ENCODE data around the gene BFSP1.

BFSP1 gene

DNA sequence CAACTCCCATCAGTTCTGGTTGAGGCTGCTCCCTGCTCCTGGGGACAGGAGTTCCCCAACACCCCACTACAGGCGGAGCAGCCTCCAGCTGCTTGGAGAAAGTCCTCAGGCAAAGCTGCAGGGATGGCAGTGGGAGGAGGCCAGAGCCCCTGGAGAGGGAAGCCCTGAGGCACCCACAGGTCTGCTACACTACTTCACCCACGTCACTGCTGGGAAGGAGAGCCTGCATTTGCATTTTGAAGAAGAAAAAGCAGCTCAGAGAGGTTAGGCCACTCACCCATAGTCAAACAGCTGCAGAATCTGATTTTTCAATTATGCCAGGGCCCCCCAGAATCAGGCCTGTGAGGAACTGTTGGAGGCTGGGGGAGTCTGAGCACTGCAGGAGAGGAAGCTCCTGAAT lies 17.2 kb downstream of the BFSP1 start:
- TF ChIP-seq, protein P1, sequence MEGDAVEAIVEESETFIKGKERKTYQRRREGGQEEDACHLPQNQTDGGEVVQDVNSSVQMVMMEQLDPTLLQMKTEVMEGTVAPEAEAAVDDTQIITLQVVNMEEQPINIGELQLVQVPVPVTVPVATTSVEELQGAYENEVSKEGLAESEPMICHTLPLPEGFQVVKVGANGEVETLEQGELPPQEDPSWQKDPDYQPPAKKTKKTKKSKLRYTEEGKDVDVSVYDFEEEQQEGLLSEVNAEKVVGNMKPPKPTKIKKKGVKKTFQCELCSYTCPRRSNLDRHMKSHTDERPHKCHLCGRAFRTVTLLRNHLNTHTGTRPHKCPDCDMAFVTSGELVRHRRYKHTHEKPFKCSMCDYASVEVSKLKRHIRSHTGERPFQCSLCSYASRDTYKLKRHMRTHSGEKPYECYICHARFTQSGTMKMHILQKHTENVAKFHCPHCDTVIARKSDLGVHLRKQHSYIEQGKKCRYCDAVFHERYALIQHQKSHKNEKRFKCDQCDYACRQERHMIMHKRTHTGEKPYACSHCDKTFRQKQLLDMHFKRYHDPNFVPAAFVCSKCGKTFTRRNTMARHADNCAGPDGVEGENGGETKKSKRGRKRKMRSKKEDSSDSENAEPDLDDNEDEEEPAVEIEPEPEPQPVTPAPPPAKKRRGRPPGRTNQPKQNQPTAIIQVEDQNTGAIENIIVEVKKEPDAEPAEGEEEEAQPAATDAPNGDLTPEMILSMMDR (IDR thresholded peaks at IDR 0.05; ENCODE audit: low read length, missing control alignments), result no peak
- H3K4me3 ChIP-seq (replicated peaks; ENCODE audit: low read depth, low read length), result no peak overlapping the region
- no peak for DNase-seq (ENCODE audit: low read depth)

DNA sequence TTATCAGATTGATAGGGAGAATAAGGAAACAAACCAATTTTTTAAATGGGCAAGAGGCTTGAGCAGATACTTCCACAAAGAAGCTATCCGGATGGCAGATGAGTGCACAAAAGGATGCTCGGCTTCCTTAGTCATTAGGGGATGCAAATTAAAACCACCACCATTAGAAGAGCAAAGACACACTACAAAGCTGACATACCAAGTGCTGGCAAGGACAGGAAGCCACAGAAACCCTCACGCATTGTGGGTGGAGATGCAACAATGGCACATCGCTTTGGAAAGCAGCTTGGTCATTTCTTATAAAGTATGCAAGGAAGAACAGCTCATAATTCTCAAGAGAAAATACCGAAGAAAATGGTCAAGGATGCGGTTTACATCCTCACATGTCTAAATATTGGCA lies 19.8 kb downstream of the BFSP1 start:
- no peak overlapping the region for H3K4me3 ChIP-seq (replicated peaks; ENCODE audit: low read depth, low read length)
- DNase-seq (ENCODE audit: low read depth), result no peak
- TF ChIP-seq, protein P1 (IDR thresholded peaks at IDR 0.05; ENCODE audit: low read length, missing control alignments), result no peak

DNA sequence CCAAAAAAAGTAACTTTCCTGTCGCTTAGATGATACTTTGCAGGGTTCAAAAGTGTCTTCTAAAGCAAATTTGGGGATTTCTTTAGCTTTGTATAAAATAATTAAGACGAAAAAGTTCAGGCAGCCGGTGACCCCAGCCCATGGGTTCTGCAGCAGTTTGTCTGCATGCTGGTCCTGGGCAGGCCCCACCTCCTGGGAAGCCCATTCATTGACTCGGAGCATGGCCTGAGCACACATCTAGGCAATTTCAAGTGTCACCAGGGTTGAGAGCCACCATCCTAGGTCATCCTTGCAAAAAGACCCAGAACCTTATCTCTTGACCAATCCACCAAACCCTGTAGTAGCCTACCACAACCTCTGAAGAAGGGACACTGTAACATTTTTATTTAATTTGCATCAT lies 20.6 kb downstream of the BFSP1 start:
- TF ChIP-seq, protein P1 (IDR thresholded peaks at IDR 0.05; ENCODE audit: low read length, missing control alignments), result no peak
- DNase-seq (ENCODE audit: low read depth), result no peak

DNA sequence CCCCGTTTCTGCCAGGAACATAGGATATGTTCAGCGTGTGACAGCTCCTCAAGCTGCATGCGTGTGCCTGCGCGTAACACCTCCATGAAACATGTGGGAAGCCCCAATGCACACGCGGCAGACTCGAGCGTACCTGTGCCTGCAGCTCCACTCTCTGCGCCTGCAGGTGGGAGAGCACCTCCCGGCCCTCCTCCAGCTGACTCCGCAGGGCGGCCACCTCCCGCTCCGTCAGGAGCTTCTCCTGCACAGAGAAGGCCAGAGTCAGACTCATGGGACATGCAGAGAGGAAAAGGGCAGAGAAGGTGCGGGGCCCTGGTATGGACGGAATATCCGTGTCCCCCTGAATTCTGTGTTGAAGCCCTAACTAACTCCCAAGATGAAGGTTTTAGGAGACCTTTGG lies 22.4 kb downstream of the BFSP1 start:
- no peak overlapping the region for H3K4me3 ChIP-seq (replicated peaks; ENCODE audit: low read depth, low read length)
- no peak for DNase-seq (ENCODE audit: low read depth)
- TF ChIP-seq, protein P1 (IDR thresholded peaks at IDR 0.05; ENCODE audit: low read length, missing control alignments), result no peak

More for the DNA sequence above, 20.6 kb downstream of the BFSP1 start:
- no peak overlapping the region for H3K4me3 ChIP-seq (replicated peaks; ENCODE audit: low read depth, low read length)

DNA sequence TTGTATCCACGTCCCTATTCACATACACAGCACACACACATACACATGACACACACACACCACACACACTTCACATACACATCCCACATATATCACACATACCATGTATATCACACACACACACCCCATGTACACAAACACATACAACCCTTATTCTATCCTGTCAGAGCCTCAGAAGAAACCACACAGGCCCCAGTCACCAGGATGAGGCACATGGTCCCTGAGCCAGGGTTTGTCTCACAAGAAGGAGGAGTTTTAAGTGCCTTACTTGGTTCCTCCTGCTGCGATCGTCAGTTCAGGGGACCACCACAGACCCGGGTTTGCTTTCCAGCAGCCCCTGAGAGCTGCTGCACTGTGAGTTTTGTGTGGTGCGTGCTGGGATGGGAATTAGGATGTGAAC lies 23.6 kb downstream of the BFSP1 start:
- no peak overlapping the region for H3K4me3 ChIP-seq (replicated peaks; ENCODE audit: low read depth, low read length)
- TF ChIP-seq, protein P1 (IDR thresholded peaks at IDR 0.05; ENCODE audit: low read length, missing control alignments), result no peak
- no peak for DNase-seq (ENCODE audit: low read depth)

DNA sequence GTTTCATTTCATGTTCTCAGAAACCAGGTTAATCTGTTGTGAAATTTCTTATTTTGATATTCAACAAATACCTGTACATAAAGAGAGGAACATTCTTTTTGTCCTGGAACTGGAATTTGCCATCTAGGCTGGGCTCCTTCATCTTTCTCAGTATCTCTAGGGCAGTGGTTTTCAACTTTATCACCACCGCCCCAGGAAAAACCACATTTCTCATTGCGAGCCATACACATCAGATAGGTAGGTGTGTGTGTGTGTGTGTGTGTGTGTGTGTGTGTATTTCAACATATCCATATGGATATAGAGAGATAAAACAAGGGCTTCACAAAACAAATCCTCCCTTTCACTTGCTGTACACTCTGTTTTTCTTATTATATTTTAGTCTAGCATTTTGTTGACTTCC lies 24.1 kb downstream of the BFSP1 start:
- TF ChIP-seq, protein P1 (IDR thresholded peaks at IDR 0.05; ENCODE audit: low read length, missing control alignments), result no peak
- DNase-seq (ENCODE audit: low read depth), result no peak
- no peak overlapping the region for H3K4me3 ChIP-seq (replicated peaks; ENCODE audit: low read depth, low read length)

DNA sequence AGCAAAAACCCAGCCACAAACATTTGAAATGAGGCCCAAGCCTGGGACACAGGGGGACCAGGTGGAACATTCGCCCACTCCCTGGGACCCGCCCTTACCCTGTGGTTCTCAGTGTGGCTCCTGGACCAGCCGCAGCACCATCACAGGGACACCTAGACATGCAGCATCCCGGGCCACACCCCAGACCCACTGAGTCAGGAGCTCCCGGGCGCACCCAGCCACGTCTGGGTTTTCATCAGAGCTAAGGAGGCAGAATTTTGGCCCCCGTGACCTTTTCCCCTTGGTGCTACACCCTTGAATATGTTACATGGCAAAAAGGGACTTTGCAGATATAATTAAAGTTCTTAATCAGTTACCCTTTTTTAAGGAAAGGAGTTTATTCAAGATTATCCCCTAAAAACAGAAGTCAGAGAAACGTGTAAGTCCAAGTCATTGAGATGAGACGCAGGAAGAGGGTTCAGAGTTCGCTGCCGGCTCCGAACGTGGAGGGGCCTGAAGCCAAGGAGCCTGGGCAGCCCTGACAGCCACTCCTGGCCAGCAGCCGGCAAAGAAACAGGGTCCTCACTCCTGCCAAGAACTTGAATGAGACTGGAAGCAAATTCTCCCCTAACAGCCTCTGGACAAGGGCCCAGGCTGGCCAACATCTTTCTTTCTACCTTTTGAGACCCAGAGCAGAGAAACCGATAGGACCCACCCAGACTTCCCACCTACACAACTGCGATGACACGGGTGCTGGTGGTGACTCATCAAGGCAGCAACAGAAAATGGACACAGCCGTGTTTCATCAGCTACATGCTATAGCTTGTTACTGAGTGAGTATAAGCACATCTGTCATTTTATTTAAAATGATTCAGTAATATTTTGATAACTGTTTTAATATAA lies 25.3 kb downstream of the BFSP1 start:
- H3K4me3 ChIP-seq (replicated peaks; ENCODE audit: low read depth, low read length), result no peak overlapping the region
- TF ChIP-seq, protein P1 (IDR thresholded peaks at IDR 0.05; ENCODE audit: low read length, missing control alignments), result no peak
- peak; percentile 50 for DNase-seq (ENCODE audit: low read depth)

Data from fibroblast of pulmonary artery (primary cell).